Hematopoietic multipotent progenitor cell treated with erythropoietin and hydrocortisone succinate and interleukin-3 and kit ligand, for 4 days (in vitro differentiated cells): Measurements from ENCODE around the gene RAD51B.

Source experiments
- DNase-seq: peaks from one replicate; pipeline ENCODE4 v3.0.0-alpha.2; 2015

RAD51B gene

GRCh38 chr14:68772761-68773381 lies 953.3 kb downstream of the RAD51B start:
- peak; percentile 13 for DNase-seq

- DNase-seq, result no peak
These were observed 955.4 kb downstream of the RAD51B start for GRCh38 chr14:68774771-68775613.

- DNase-seq, result peak; percentile 57
These were observed 956.1 kb downstream of the RAD51B start for GRCh38 chr14:68775614-68776126.

GRCh38 chr14:68777644-68778043 lies 958.1 kb downstream of the RAD51B start:
- DNase-seq, result no peak
